ENCODE measurements around the gene RAPGEF2. TPM values are rescaled to one million over a fixed set of nuclear protein-coding genes. Genes with fewer than 3 reads are reported as not detected.

The RAPGEF2 gene
- total RNA-seq, 1 experiment from 2014 or later, result 37.1 TPM

DNA sequence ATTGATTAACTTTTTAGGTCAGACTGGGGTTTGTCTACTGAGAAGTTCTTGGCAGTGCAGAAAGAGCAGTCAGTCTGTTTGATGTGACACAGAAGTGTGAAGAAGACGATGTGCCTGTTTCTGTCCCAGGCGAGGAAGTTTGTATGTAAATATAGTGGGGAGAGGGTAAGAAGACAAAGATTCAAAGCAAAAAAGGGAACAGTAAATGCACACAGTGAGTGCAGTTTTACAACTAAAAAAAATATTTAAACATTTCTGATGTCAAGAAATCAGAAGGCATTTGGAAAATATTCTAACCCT lies 264.9 kb downstream of the RAPGEF2 start:
- H3K14ac ChIP-seq (ENCODE audit: insufficient read depth, low read length), result no peak overlapping the region
- no peak for DNase-seq
- no peak overlapping the region for H3K18ac ChIP-seq (ENCODE audit: insufficient read length, low read depth, low read length)
- H3K27me3 ChIP-seq (ENCODE audit: insufficient read depth, low read length), result no peaks in the 10 kb centered on the region
- H3K4me2 ChIP-seq (ENCODE audit: insufficient read depth, insufficient read length, low read length), result no peak overlapping the region
- no peaks in the 10 kb centered on the region for H3K23me2 ChIP-seq (ENCODE audit: insufficient read length, low read depth, low read length, poor library complexity, severe bottlenecking)
- no peak overlapping the region for H2BK12ac ChIP-seq (ENCODE audit: insufficient read length, low read depth, low read length)
- H3K9ac ChIP-seq (ENCODE audit: extremely low read depth, insufficient read length, low read length), result no peak overlapping the region
- H2BK20ac ChIP-seq (ENCODE audit: low read depth, low read length, poor library complexity, severe bottlenecking), result no peak overlapping the region
- no peak overlapping the region for H3K4me3 Mint-ChIP-seq
- H2BK5ac ChIP-seq (ENCODE audit: insufficient read length, low read length), result no peak overlapping the region
- no peak overlapping the region for H3K4ac ChIP-seq (ENCODE audit: low read depth, low read length)
- H3K27ac ChIP-seq (ENCODE audit: insufficient read length, low read depth, low read length), result no peak overlapping the region
- H3K23ac ChIP-seq (ENCODE audit: insufficient read length, low read depth, low read length), result no peak overlapping the region
- H3K9me3 ChIP-seq (ENCODE audit: control insufficient read depth, low read depth, low read length), result no peaks in the 10 kb centered on the region
- H4K8ac ChIP-seq (replicated peaks; ENCODE audit: insufficient read length, low read depth, low read length), result no peak overlapping the region
- H3K27me3 Mint-ChIP-seq (ENCODE audit: low read depth), result peaks cover 8% of the 10 kb centered on the region
- no peaks in the 10 kb centered on the region for H3K79me2 ChIP-seq (ENCODE audit: insufficient read depth, low read length)
- H3T11ph ChIP-seq (ENCODE audit: low read length), result no peak overlapping the region
- H4K20me1 ChIP-seq (ENCODE audit: control insufficient read depth, insufficient read depth, insufficient read length), result no peaks in the 10 kb centered on the region
- H3K27ac Mint-ChIP-seq, result no peak overlapping the region
- H3K4me1 ChIP-seq (ENCODE audit: insufficient read depth, low read length), result no peaks in the 10 kb centered on the region
- H2AFZ ChIP-seq (ENCODE audit: low read length), result no peak overlapping the region
- H3K56ac ChIP-seq (ENCODE audit: insufficient read length, low read depth, low read length), result no peak overlapping the region
- H2AK5ac ChIP-seq (ENCODE audit: insufficient read length, low read length), result no peak overlapping the region
- no peak overlapping the region for H4K5ac ChIP-seq (ENCODE audit: insufficient read length, low read depth, low read length)
- H3K79me1 ChIP-seq (ENCODE audit: insufficient read depth, low read depth, low read length, poor library complexity, severe bottlenecking), result no peaks in the 10 kb centered on the region
- peaks cover 0 to 3% (median 0%) of the 10 kb centered on the region in 3 experiments; a peak in 2 of 7 replicates for H3K36me3 Mint-ChIP-seq (ENCODE audit: insufficient read depth in 1 of 3, low read depth in 3 of 3)
- no peak overlapping the region for H4K91ac ChIP-seq (ENCODE audit: insufficient read length, low read depth, low read length)
- H3K4me1 Mint-ChIP-seq, result peaks cover 0 to 6% of the 10 kb centered on the region in 2 experiments; a peak in 2 of 4 replicates
- no peak overlapping the region for H2BK120ac ChIP-seq (ENCODE audit: low read depth, low read length, poor library complexity, severe bottlenecking)
- TF ChIP-seq, protein P1, sequence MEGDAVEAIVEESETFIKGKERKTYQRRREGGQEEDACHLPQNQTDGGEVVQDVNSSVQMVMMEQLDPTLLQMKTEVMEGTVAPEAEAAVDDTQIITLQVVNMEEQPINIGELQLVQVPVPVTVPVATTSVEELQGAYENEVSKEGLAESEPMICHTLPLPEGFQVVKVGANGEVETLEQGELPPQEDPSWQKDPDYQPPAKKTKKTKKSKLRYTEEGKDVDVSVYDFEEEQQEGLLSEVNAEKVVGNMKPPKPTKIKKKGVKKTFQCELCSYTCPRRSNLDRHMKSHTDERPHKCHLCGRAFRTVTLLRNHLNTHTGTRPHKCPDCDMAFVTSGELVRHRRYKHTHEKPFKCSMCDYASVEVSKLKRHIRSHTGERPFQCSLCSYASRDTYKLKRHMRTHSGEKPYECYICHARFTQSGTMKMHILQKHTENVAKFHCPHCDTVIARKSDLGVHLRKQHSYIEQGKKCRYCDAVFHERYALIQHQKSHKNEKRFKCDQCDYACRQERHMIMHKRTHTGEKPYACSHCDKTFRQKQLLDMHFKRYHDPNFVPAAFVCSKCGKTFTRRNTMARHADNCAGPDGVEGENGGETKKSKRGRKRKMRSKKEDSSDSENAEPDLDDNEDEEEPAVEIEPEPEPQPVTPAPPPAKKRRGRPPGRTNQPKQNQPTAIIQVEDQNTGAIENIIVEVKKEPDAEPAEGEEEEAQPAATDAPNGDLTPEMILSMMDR (conservative IDR thresholded peaks at IDR 0.05), result no peak
- H2BK15ac ChIP-seq (ENCODE audit: low read depth, low read length), result no peak overlapping the region
- WGBS (ENCODE audit: extremely low coverage, insufficient read length, low lambda C conversion rate), result no CpG with 5 or more reads among the region's 2 CpGs
- peaks cover 4 to 5% of the 10 kb centered on the region in 2 experiments for H3K9me3 Mint-ChIP-seq
